ENCODE results near the gene KCNJ14.

The KCNJ14 gene

GRCh38 chr19:48491793-48492123, 36.4 kb downstream of the KCNJ14 start:
- H3K9ac ChIP-seq (ENCODE audit: low read length): no peak overlapping the region
- no peak overlapping the region for H2BK120ac ChIP-seq (ENCODE audit: insufficient read depth, low read length, poor library complexity)
- H3K18ac ChIP-seq (ENCODE audit: low read length): no peak overlapping the region
- H3K27ac ChIP-seq (ENCODE audit: low read depth, low read length): no peak overlapping the region
- WGBS (ENCODE audit: extremely low coverage, insufficient coverage, insufficient read length): no CpG with 5 or more reads among the region's 10 CpGs
- no peak overlapping the region for H3K4ac ChIP-seq (ENCODE audit: low read depth, low read length)
- peaks cover 4% of the 10 kb centered on the region for H3K79me1 ChIP-seq (ENCODE audit: low read length)
- H3K9me3 ChIP-seq (ENCODE audit: insufficient read depth, low read depth, low read length): no peaks in the 10 kb centered on the region
- H3K23ac ChIP-seq (ENCODE audit: low read length): no peak overlapping the region
- peaks cover 2% of the 10 kb centered on the region for H3K79me2 ChIP-seq (ENCODE audit: control insufficient read depth, insufficient read depth, low read length, poor library complexity)
- no peak overlapping the region for H4K91ac ChIP-seq (ENCODE audit: low read depth, low read length)
- no peak overlapping the region for H2BK5ac ChIP-seq (ENCODE audit: low read depth, low read length, poor library complexity)
- no peaks in the 10 kb centered on the region for H3K36me3 ChIP-seq (ENCODE audit: control insufficient read depth in 1 of 2, insufficient read depth in 2 of 2, low read length in 2 of 2)
- DNase-seq: no peak
- no peak overlapping the region for H3K4me3 ChIP-seq (ENCODE audit: low read depth, low read length)
- no peak overlapping the region for H4K12ac ChIP-seq (ENCODE audit: low read depth, low read length)
- no peak overlapping the region for H2AFZ ChIP-seq (ENCODE audit: insufficient read depth, low read length, poor library complexity)
- peak overlapping the region; percentile 45 for H3K4me2 ChIP-seq (ENCODE audit: low read length)
- H2AK5ac ChIP-seq (ENCODE audit: low read length): no peak overlapping the region
- H4K8ac ChIP-seq (ENCODE audit: low read depth, low read length): no peak overlapping the region
- H3K4me1 ChIP-seq (ENCODE audit: control insufficient read depth in 1 of 2, insufficient read depth in 2 of 2, low read length in 2 of 2): peaks cover 8 to 9% of the 10 kb centered on the region in 2 experiments
- no peak overlapping the region for H2BK12ac ChIP-seq (ENCODE audit: low read length)
- H3K27me3 ChIP-seq (ENCODE audit: insufficient read depth, low read length): no peaks in the 10 kb centered on the region
- no peak overlapping the region for H3K14ac ChIP-seq (ENCODE audit: low read length)

DNA sequence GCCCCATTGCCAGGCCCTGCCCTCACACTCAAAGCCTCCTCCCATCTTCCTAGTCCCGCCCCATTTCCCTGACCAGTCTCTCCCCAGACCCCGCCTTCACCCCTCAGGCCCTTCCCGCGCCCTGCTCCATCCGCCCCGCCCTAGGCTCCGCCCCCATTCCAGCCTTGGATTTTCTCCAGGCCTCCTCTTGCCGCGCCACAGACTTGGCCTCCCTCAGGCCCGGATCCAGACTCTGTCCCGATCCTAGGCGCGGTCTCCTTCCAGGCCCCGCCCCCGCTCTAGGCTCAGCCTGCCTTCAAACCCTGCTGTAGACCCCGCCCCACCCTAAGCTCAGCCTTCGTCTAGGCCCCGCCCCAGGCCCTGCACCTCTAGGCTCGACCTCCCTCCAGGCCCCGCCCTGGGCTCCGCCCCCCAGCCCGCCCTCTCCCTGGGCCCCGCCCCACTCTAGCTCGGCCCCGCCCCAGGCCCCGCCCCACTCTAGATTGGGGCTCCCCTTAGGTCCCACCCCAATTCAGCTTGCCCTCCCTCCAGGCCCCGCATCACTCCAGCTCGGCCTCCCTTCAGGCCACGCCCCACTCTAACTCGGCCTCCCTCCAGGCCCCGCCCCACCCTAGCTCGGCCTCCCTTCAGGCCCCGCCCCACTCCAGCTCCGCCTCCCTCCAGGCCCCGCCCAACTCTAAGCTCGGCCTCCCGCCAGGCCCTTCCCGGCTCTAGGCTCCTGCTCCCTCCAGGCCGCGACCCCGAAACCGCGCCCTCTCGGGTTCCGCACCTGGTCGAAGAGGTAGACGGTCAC, 37.7 kb downstream of the KCNJ14 start:
- Histone ChIP-seq H3K4me1 (ENCODE audit: control insufficient read depth in 1 of 2, insufficient read depth in 2 of 2, low read length in 2 of 2) (peaks cover 10 to 13% of the 10 kb centered on the region in 2 experiments), H2BK12ac (ENCODE audit: low read length) (no peak overlapping the region), H4K12ac (ENCODE audit: low read depth, low read length) (peak overlapping the region; percentile 45), H4K8ac (ENCODE audit: low read depth, low read length) (peak overlapping the region; percentile 84), H2BK120ac (ENCODE audit: insufficient read depth, low read length, poor library complexity) (no peak overlapping the region), H3K36me3 (ENCODE audit: control insufficient read depth in 1 of 2, insufficient read depth in 2 of 2, low read length in 2 of 2) (peaks cover 0 to 1% of the 10 kb centered on the region in 2 experiments), H3K27ac (ENCODE audit: low read depth, low read length) (peak overlapping the region; percentile 35), H2AFZ (ENCODE audit: insufficient read depth, low read length, poor library complexity) (peak overlapping the region; percentile 53), H3K9me3 (ENCODE audit: insufficient read depth, low read depth, low read length) (no peaks in the 10 kb centered on the region), H3K27me3 (ENCODE audit: insufficient read depth, low read length) (no peaks in the 10 kb centered on the region), H3K9ac (ENCODE audit: low read length) (peak overlapping the region; percentile 78), H3K4me2 (ENCODE audit: low read length) (peak overlapping the region; percentile 69), H4K91ac (ENCODE audit: low read depth, low read length) (peak overlapping the region; percentile 74), H2AK5ac (ENCODE audit: low read length) (peak overlapping the region; percentile 27), H3K23ac (ENCODE audit: low read length) (no peak overlapping the region), H3K14ac (ENCODE audit: low read length) (peak overlapping the region; percentile 63), H3K4me3 (ENCODE audit: low read depth, low read length) (peak overlapping the region; percentile 76), H3K79me1 (ENCODE audit: low read length) (peaks cover 4% of the 10 kb centered on the region), H2BK5ac (ENCODE audit: low read depth, low read length, poor library complexity) (peak overlapping the region; percentile 25), H3K4ac (ENCODE audit: low read depth, low read length) (peak overlapping the region; percentile 42), H3K18ac (ENCODE audit: low read length) (peak overlapping the region; percentile 70), H3K79me2 (ENCODE audit: control insufficient read depth, insufficient read depth, low read length, poor library complexity) (peaks cover 2% of the 10 kb centered on the region)
- WGBS (ENCODE audit: extremely low coverage, insufficient coverage, insufficient read length): no CpG with 5 or more reads among the region's 47 CpGs
- DNase-seq: peak; percentile 96 to 97

GRCh38 chr19:48493718-48494401, 38.5 kb downstream of the KCNJ14 start:
- Histone ChIP-seq H3K4me3 (ENCODE audit: low read depth, low read length) (peak overlapping the region; percentile 76), H2AK5ac (ENCODE audit: low read length) (peak overlapping the region; percentile 65), H3K4me2 (ENCODE audit: low read length) (peak overlapping the region; percentile 69), H3K9ac (ENCODE audit: low read length) (peak overlapping the region; percentile 86), H3K36me3 (ENCODE audit: control insufficient read depth in 1 of 2, insufficient read depth in 2 of 2, low read length in 2 of 2) (peaks cover 0 to 1% of the 10 kb centered on the region in 2 experiments), H3K4me1 (ENCODE audit: control insufficient read depth in 1 of 2, insufficient read depth in 2 of 2, low read length in 2 of 2) (peaks cover 10 to 13% of the 10 kb centered on the region in 2 experiments), H4K91ac (ENCODE audit: low read depth, low read length) (peak overlapping the region; percentile 74), H3K9me3 (ENCODE audit: insufficient read depth, low read depth, low read length) (no peaks in the 10 kb centered on the region), H3K14ac (ENCODE audit: low read length) (peak overlapping the region; percentile 63), H4K8ac (ENCODE audit: low read depth, low read length) (peak overlapping the region; percentile 84), H3K4ac (ENCODE audit: low read depth, low read length) (peak overlapping the region; percentile 42), H3K23ac (ENCODE audit: low read length) (no peak overlapping the region), H2AFZ (ENCODE audit: insufficient read depth, low read length, poor library complexity) (peak overlapping the region; percentile 53), H2BK120ac (ENCODE audit: insufficient read depth, low read length, poor library complexity) (peak overlapping the region; percentile 38), H3K79me1 (ENCODE audit: low read length) (peaks cover 4% of the 10 kb centered on the region), H2BK5ac (ENCODE audit: low read depth, low read length, poor library complexity) (peak overlapping the region; percentile 25), H2BK12ac (ENCODE audit: low read length) (no peak overlapping the region), H3K18ac (ENCODE audit: low read length) (peak overlapping the region; percentile 70), H3K27me3 (ENCODE audit: insufficient read depth, low read length) (no peaks in the 10 kb centered on the region), H3K79me2 (ENCODE audit: control insufficient read depth, insufficient read depth, low read length, poor library complexity) (peaks cover 2% of the 10 kb centered on the region), H3K27ac (ENCODE audit: low read depth, low read length) (no peak overlapping the region), H4K12ac (ENCODE audit: low read depth, low read length) (peak overlapping the region; percentile 45)
- no CpG with 5 or more reads among the region's 70 CpGs for WGBS (ENCODE audit: extremely low coverage, insufficient coverage, insufficient read length)
- no peak for DNase-seq

DNA sequence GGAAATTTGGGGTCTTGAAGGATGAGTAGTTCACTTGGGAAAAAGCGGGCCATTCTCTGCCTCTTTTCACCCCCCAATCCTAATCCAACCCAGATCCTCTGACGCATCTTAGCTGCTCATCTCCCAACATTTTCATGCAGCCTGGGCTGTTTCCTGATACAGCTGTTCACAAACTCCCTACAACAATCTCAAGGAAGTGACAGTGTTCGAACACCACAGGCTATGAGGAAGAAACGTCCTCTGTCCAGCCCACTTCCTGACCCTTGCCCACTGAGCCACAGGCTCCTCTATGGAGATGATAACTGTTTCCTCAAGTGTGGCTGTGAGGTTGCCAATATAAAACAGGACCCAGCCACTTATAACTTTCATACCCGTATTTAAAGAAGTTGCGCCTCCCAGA, 40.0 kb downstream of the KCNJ14 start:
- peak in 1 of 2 donors; percentile 28 for DNase-seq
- no peak overlapping the region for H4K12ac ChIP-seq (ENCODE audit: low read depth, low read length)
- no peak overlapping the region for H2AFZ ChIP-seq (ENCODE audit: insufficient read depth, low read length, poor library complexity)
- H3K9ac ChIP-seq (ENCODE audit: low read length): no peak overlapping the region
- peaks cover 10 to 13% of the 10 kb centered on the region in 2 experiments for H3K4me1 ChIP-seq (ENCODE audit: control insufficient read depth in 1 of 2, insufficient read depth in 2 of 2, low read length in 2 of 2)
- H3K18ac ChIP-seq (ENCODE audit: low read length): no peak overlapping the region
- no peak overlapping the region for H2AK5ac ChIP-seq (ENCODE audit: low read length)
- H3K79me1 ChIP-seq (ENCODE audit: low read length): peaks cover 4% of the 10 kb centered on the region
- no peak overlapping the region for H3K23ac ChIP-seq (ENCODE audit: low read length)
- H4K91ac ChIP-seq (ENCODE audit: low read depth, low read length): no peak overlapping the region
- no peak overlapping the region for H3K4me2 ChIP-seq (ENCODE audit: low read length)
- no peak overlapping the region for H3K14ac ChIP-seq (ENCODE audit: low read length)
- no peaks in the 10 kb centered on the region for H3K27me3 ChIP-seq (ENCODE audit: insufficient read depth, low read length)
- no peak overlapping the region for H4K8ac ChIP-seq (ENCODE audit: low read depth, low read length)
- no peak overlapping the region for H3K4ac ChIP-seq (ENCODE audit: low read depth, low read length)
- no peak overlapping the region for H2BK12ac ChIP-seq (ENCODE audit: low read length)
- WGBS (ENCODE audit: extremely low coverage, insufficient coverage, insufficient read length): no CpG with 5 or more reads among the region's 6 CpGs
- H3K27ac ChIP-seq (ENCODE audit: low read depth, low read length): no peak overlapping the region
- no peak overlapping the region for H2BK120ac ChIP-seq (ENCODE audit: insufficient read depth, low read length, poor library complexity)
- no peak overlapping the region for H2BK5ac ChIP-seq (ENCODE audit: low read depth, low read length, poor library complexity)
- H3K36me3 ChIP-seq (ENCODE audit: control insufficient read depth in 1 of 2, insufficient read depth in 2 of 2, low read length in 2 of 2): peaks cover 0 to 1% of the 10 kb centered on the region in 2 experiments
- no peaks in the 10 kb centered on the region for H3K9me3 ChIP-seq (ENCODE audit: insufficient read depth, low read depth, low read length)
- H3K79me2 ChIP-seq (ENCODE audit: control insufficient read depth, insufficient read depth, low read length, poor library complexity): peaks cover 2% of the 10 kb centered on the region
- no peak overlapping the region for H3K4me3 ChIP-seq (ENCODE audit: low read depth, low read length)

Data from trophoblast cell (in vitro differentiated cells and primary cell).